Endothelial cell of umbilical vein (primary cell): ENCODE results near the gene SH3BP4. TPM values are rescaled to one million over a fixed set of nuclear protein-coding genes. Genes with fewer than 3 reads are reported as not detected.

ENCODE experiments used
- BruUV-seq: library from RNA; stranded (reverse); fragments of 400-500 nt; replicated peaks from 2 replicates; lab custom pipeline; 2021; lab: Mats Ljungman, UMichigan
- CTCF ChIA-PET: fragments of 300-600, 350-600 bp; sonication (Branson Sonifier 250); formaldehyde crosslinking; loops from one replicate; lab custom pipeline; 2021; ENCODE audit warnings: antibody characterized with exemption, inconsistent platforms; lab: Charles Lee
- POLR2A ChIA-PET: fragments of 300-600, 350-600 bp; sonication (Branson Sonifier 250); formaldehyde crosslinking; loops from one replicate; lab custom pipeline; 2021; ENCODE audit warnings: antibody characterized with exemption, inconsistent platforms; lab: Charles Lee
- DNase-seq: peaks from one replicate; pipeline ENCODE4 v3.0.0-alpha.2; 2011; ENCODE audit warnings: low read depth, low spot score
- FAIRE-seq: peaks from 2 replicates; lab custom pipeline; 2011; peaks lifted over from hg19 to GRCh38; lab: Jason Lieb, UNC
- H2AFZ ChIP-seq: 2 replicates; pipeline ENCODE4 v1.6.0; 2012; ENCODE audit warnings: low read depth, low read length, control low read depth, inconsistent platforms
- H3K27ac ChIP-seq: 2 replicates; pipeline ENCODE4 v1.5.1; 2011; ENCODE audit warnings: low read depth, mild to moderate bottlenecking, control low read depth, low read length, moderate library complexity; ENCODE audit not compliant: insufficient read depth
- H3K27me3 ChIP-seq, 2 experiments: 2 replicates each; pipeline versions ENCODE4 v1.6.0 to v1.6.1; 2011; ENCODE audit warnings: low read length in 2 of 2, mixed read lengths in 1 of 2; ENCODE audit not compliant: control insufficient read depth in 2 of 2, insufficient read depth in 2 of 2
- H3K36me3 ChIP-seq, 2 experiments: 2 replicates in 1 of 2; 3 replicates in 1 of 2; pipeline ENCODE4 v1.5.1; 2011; ENCODE audit warnings: low read length in 2 of 2, mild to moderate bottlenecking in 1 of 2, moderate library complexity in 1 of 2; ENCODE audit not compliant: control insufficient read depth in 2 of 2, insufficient read depth in 2 of 2; ENCODE audit errors: extremely low read depth in 1 of 2
- H3K4me1 ChIP-seq: 3 replicates; pipeline ENCODE4 v1.5.1; 2011; ENCODE audit warnings: mild to moderate bottlenecking, low read length; ENCODE audit not compliant: control insufficient read depth, insufficient read depth; ENCODE audit errors: extremely low read depth
- H3K4me2 ChIP-seq: 2 replicates; pipeline ENCODE4 v1.6.1; 2011; ENCODE audit warnings: low read length, control low read depth, mixed read lengths; ENCODE audit not compliant: insufficient read depth
- H3K4me3 ChIP-seq, 3 experiments: fragments of 200-600 bp in 1 of 3; sonication (generic), shearing (Covaris generic) in 1 of 3; replicated peaks in 1 of 3; 2 replicates each; pipeline ENCODE4 v1.5.1; 2011 to 2016; ENCODE audit warnings: control low read depth in 3 of 3, low read length in 3 of 3, mild to moderate bottlenecking in 2 of 3, inconsistent platforms in 1 of 3, low read depth in 1 of 3, moderate library complexity in 1 of 3; ENCODE audit not compliant: insufficient read depth in 1 of 3
- H3K79me2 ChIP-seq: 2 replicates; pipeline ENCODE4 v1.6.0; 2012; ENCODE audit warnings: low read length, inconsistent platforms; ENCODE audit not compliant: control insufficient read depth, insufficient read depth
- H3K9ac ChIP-seq: replicated peaks from 2 replicates; pipeline ENCODE3; 2011; ENCODE audit warnings: low read length, control low read depth; ENCODE audit not compliant: insufficient read depth; ENCODE audit errors: extremely low read depth
- H3K9me1 ChIP-seq: replicated peaks from 3 replicates; pipeline ENCODE4 v1.6.0; 2011; ENCODE audit warnings: mild to moderate bottlenecking, low read length; ENCODE audit not compliant: control insufficient read depth, insufficient read depth; ENCODE audit errors: extremely low read depth
- H3K9me3 ChIP-seq: replicated peaks from 2 replicates; pipeline ENCODE4 v1.5.1; 2012; ENCODE audit warnings: low read length, inconsistent platforms; ENCODE audit not compliant: control insufficient read depth, insufficient read depth
- H4K20me1 ChIP-seq: replicated peaks from 2 replicates; pipeline ENCODE3; 2011; ENCODE audit warnings: mild to moderate bottlenecking, low read length; ENCODE audit not compliant: control insufficient read depth, insufficient read depth; ENCODE audit errors: extremely low read depth
- EZH2 ChIP-seq: IDR thresholded peaks from 2 replicates; pipeline ENCODE4 v1.6.1; 2012; ENCODE audit warnings: borderline replicate concordance, low read depth, mild to moderate bottlenecking, moderate library complexity, low read length, inconsistent platforms; ENCODE audit not compliant: severe bottlenecking
- FOS ChIP-seq: IDR thresholded peaks from 2 replicates; pipeline ENCODE4 v1.6.1; 2011; ENCODE audit warnings: mild to moderate bottlenecking, low read length, moderate library complexity, borderline replicate concordance; ENCODE audit not compliant: insufficient read depth
- GATA2 ChIP-seq: IDR thresholded peaks from 2 replicates; pipeline ENCODE4 v1.7.0; 2011; ENCODE audit warnings: low read depth, mild to moderate bottlenecking, moderate library complexity, mixed read lengths, low read length; ENCODE audit not compliant: insufficient read length, insufficient read depth
- JUN ChIP-seq: IDR thresholded peaks from 2 replicates; pipeline ENCODE4 v1.6.1; 2011; ENCODE audit warnings: borderline replicate concordance, low read depth; ENCODE audit not compliant: insufficient read length, insufficient read depth
- MYC ChIP-seq: IDR thresholded peaks from one replicate; pipeline ENCODE4 v1.6.1; 2011; ENCODE audit warnings: mild to moderate bottlenecking, low read depth, low read length
- POLR2A ChIP-seq: IDR thresholded peaks from 2 replicates; pipeline ENCODE4 v1.6.1; 2012; ENCODE audit warnings: low read depth, mild to moderate bottlenecking, control low read depth, low read length
- POLR2AphosphoS5 ChIP-seq: IDR thresholded peaks from 2 replicates; pipeline ENCODE4 v1.6.1; 2012; ENCODE audit warnings: low read depth, mild to moderate bottlenecking, control low read depth, low read length, moderate library complexity; ENCODE audit not compliant: insufficient read depth
- dilution Hi-C: fragments of 300-500 bp; cut with MboI; formaldehyde crosslinking; loops from one replicate; pipeline ENCODE4 v1.15.0; 2019; ENCODE audit warnings: low sequenced_read_pairs; ENCODE audit not compliant: extremely low pct_ligation_motif_present
- intact Hi-C: fragments of 100-400 bp; cut with micrococcal nuclease; formaldehyde crosslinking; loops from one replicate; pipeline ENCODE4 v1.10.0; 2022
- polyA plus RNA-seq, 4 experiments: library from polyadenylated mRNA; depleted of rRNA in 3 of 4; stranded (reverse) in 3 of 4; unstranded in 1 of 4; fragments of >200 nt; gene quantifications; 2 replicates each; pipeline versions ENCODE4 v1.2.1 to v1.2.3, GENCODE V29; 2011 to 2012; ENCODE audit warnings: missing spikeins in 1 of 4
- total RNA-seq: library from RNA; stranded (reverse); gene quantifications from 2 replicates; pipeline ENCODE4 v1.2.3, GENCODE V29; 2021
- TF ChIP-seq, protein P1 (sequence below): IDR thresholded peaks from 2 replicates; pipeline ENCODE4 v1.6.1; 2011; ENCODE audit not compliant: insufficient read depth, insufficient read length
- TF ChIP-seq, protein P2 (sequence below), 2 donors: IDR thresholded peaks; 1 replicate in 1 of 2; 2 replicates in 1 of 2; pipeline ENCODE4 v1.5.1; 2011; ENCODE audit warnings: low read length in 2 of 2, mild to moderate bottlenecking in 2 of 2, moderate library complexity in 2 of 2, control low read depth in 1 of 2, inconsistent platforms in 1 of 2, low read depth in 1 of 2; ENCODE audit not compliant: insufficient read depth in 1 of 2; ENCODE audit errors: extremely low read depth in 1 of 2

SH3BP4 gene
- total and polyA plus RNA-seq, 2 donors (not counting 3 experiments of a cell fraction or from before 2014, with no cell fraction given), result 85.2 to 100.0 TPM

GRCh38 chr2:235026649-235027557 lies 75.1 kb downstream of the SH3BP4 start:
- H4K20me1 ChIP-seq, result no peaks in the 10 kb centered on the region
- H3K9me1 ChIP-seq, result no peaks in the 10 kb centered on the region
- POLR2A ChIA-PET, result interaction anchor here (0.6 to 0.7 kb wide), 2 partner anchors 46 to 475 kb away, joined by 3 to 4 read pairs; no protein-coding TSS in a partner anchor
- DNase-seq (peak; percentile 21), FAIRE-seq (peak; percentile 71)
- H3K27me3 ChIP-seq, result no peaks in the 10 kb centered on the region
- H2AFZ ChIP-seq, result no peak overlapping the region
- H3K9me3 ChIP-seq, result no peaks in the 10 kb centered on the region
- H3K9ac ChIP-seq, result peak overlapping the region; percentile 32
- H3K79me2 ChIP-seq, result peaks cover 87% of the 10 kb centered on the region
- intact Hi-C loops (loop anchor here (1.0 to 2.0 kb wide), 4 partner anchors 24 to 74 kb away; partner anchors contain the start of gene SH3BP4), dilution Hi-C loops (no loop called here)
- BruUV-seq, result TSS peak; percentile 26
- H3K4me2 ChIP-seq, result peak overlapping the region; percentile 43
- TF ChIP-seq POLR2AphosphoS5, result no peak
- TF ChIP-seq JUN, result no peak
- TF ChIP-seq EZH2, result no peak
- no peak for TF ChIP-seq GATA2
- TF ChIP-seq, protein P1, sequence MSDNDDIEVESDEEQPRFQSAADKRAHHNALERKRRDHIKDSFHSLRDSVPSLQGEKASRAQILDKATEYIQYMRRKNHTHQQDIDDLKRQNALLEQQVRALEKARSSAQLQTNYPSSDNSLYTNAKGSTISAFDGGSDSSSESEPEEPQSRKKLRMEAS, result no peak
- TF ChIP-seq POLR2A, result no peak
- no peak for TF ChIP-seq FOS
- TF ChIP-seq, protein P2, sequence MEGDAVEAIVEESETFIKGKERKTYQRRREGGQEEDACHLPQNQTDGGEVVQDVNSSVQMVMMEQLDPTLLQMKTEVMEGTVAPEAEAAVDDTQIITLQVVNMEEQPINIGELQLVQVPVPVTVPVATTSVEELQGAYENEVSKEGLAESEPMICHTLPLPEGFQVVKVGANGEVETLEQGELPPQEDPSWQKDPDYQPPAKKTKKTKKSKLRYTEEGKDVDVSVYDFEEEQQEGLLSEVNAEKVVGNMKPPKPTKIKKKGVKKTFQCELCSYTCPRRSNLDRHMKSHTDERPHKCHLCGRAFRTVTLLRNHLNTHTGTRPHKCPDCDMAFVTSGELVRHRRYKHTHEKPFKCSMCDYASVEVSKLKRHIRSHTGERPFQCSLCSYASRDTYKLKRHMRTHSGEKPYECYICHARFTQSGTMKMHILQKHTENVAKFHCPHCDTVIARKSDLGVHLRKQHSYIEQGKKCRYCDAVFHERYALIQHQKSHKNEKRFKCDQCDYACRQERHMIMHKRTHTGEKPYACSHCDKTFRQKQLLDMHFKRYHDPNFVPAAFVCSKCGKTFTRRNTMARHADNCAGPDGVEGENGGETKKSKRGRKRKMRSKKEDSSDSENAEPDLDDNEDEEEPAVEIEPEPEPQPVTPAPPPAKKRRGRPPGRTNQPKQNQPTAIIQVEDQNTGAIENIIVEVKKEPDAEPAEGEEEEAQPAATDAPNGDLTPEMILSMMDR (IDR thresholded peaks at IDR 0.05; ENCODE audit: extremely low read depth in 1 of 2, insufficient read depth in 1 of 2, low read depth in 1 of 2, low read length in 2 of 2), result no peak
- no peak for TF ChIP-seq MYC
- peaks cover 60% of the 10 kb centered on the region for H3K4me1 ChIP-seq
- H3K27ac ChIP-seq, result peak overlapping the region; percentile 76
- CTCF ChIA-PET, result interaction anchor here (1.0 to 2.7 kb wide), 7 partner anchors 21 to 91 kb away, joined by 3 to 18 read pairs (median 3); no protein-coding TSS in a partner anchor
- peaks cover 0 to 3% of the 10 kb centered on the region in 2 experiments for H3K36me3 ChIP-seq
- H3K4me3 ChIP-seq, result no peak overlapping the region
